CD14-positive monocyte (primary cell): ENCODE results near the gene NBAS. TPM values are rescaled to one million over a fixed set of nuclear protein-coding genes. Genes with fewer than 3 reads are reported as not detected.

ENCODE experiments used
- DNase-seq, 3 donors: peaks; one replicate each; pipeline ENCODE4 v3.0.0-alpha.2; 2011 to 2022
- H2AFZ ChIP-seq: 2 replicates; pipeline ENCODE4 v1.6.0; 2012; ENCODE audit warnings: mild to moderate bottlenecking, low read depth, low read length, inconsistent platforms; ENCODE audit not compliant: insufficient read depth, poor library complexity, severe bottlenecking
- H3K27ac ChIP-seq, 2 donors: 1 replicate in 1 of 2; 2 replicates in 1 of 2; pipeline ENCODE4 v1.5.1; 2012 to 2013; ENCODE audit warnings: low read length in 2 of 2, control low read depth in 1 of 2, inconsistent platforms in 1 of 2, low read depth in 1 of 2, mild to moderate bottlenecking in 1 of 2
- H3K27me3 ChIP-seq, 2 donors: one replicate each; pipeline versions ENCODE4 v1.6.0 to v1.6.1; 2011 to 2013; ENCODE audit warnings: low read length in 2 of 2; ENCODE audit not compliant: control insufficient read depth in 2 of 2, insufficient read depth in 2 of 2
- H3K36me3 ChIP-seq, 2 donors: replicated peaks in 1 of 2; 1 replicate in 1 of 2; 2 replicates in 1 of 2; pipeline versions ENCODE4 v1.5.1 to v1.6.1; 2012 to 2013; ENCODE audit warnings: low read length in 2 of 2, control low read depth in 1 of 2, inconsistent platforms in 1 of 2, mild to moderate bottlenecking in 1 of 2; ENCODE audit not compliant: insufficient read depth in 2 of 2, control insufficient read depth in 1 of 2
- H3K4me1 ChIP-seq, 2 donors: 1 replicate in 1 of 2; 2 replicates in 1 of 2; pipeline versions ENCODE4 v1.5.1 to v1.6.1; 2012 to 2013; ENCODE audit warnings: low read length in 2 of 2, control low read depth in 1 of 2, inconsistent platforms in 1 of 2, mild to moderate bottlenecking in 1 of 2, moderate library complexity in 1 of 2; ENCODE audit not compliant: insufficient read depth in 2 of 2, control insufficient read depth in 1 of 2
- H3K4me2 ChIP-seq: replicated peaks from 2 replicates; pipeline ENCODE3; 2012; ENCODE audit warnings: low read length, moderate library complexity, mild to moderate bottlenecking; ENCODE audit not compliant: poor library complexity, severe bottlenecking; ENCODE audit errors: extremely low read depth
- H3K4me3 ChIP-seq, 3 experiments: fragments of 200-600 bp in 1 of 3; sonication (generic) in 1 of 3; replicated peaks in 1 of 3; 1 replicate in 2 of 3; 2 replicates in 1 of 3; pipeline ENCODE4 v1.5.1; 2011 to 2013; ENCODE audit warnings: low read length in 3 of 3, mild to moderate bottlenecking in 3 of 3, control low read depth in 2 of 3, low read depth in 2 of 3, inconsistent platforms in 1 of 3, moderate library complexity in 1 of 3
- H3K79me2 ChIP-seq: 2 replicates; pipeline ENCODE4 v1.6.0; 2012; ENCODE audit warnings: mild to moderate bottlenecking, control low read depth, inconsistent platforms, low read length, moderate library complexity; ENCODE audit not compliant: insufficient read depth
- H3K9ac ChIP-seq: 2 replicates; pipeline ENCODE4 v1.6.0; 2017; ENCODE audit warnings: low read length, mild to moderate bottlenecking; ENCODE audit not compliant: insufficient read depth, poor library complexity, severe bottlenecking
- H3K9me3 ChIP-seq, 2 donors: replicated peaks in 1 of 2; 1 replicate in 1 of 2; 2 replicates in 1 of 2; pipeline versions ENCODE4 v1.5.1 to v1.6.1; 2012 to 2013; ENCODE audit warnings: low read length in 2 of 2, control low read depth in 1 of 2; ENCODE audit not compliant: control insufficient read depth in 1 of 2, insufficient read depth in 1 of 2
- H4K20me1 ChIP-seq: 2 replicates; pipeline ENCODE4 v1.6.0; 2012; ENCODE audit warnings: mild to moderate bottlenecking, low read length, control low read depth, moderate library complexity; ENCODE audit not compliant: insufficient read depth
- H3K27ac Mint-ChIP-seq, 7 donors: one replicate each; pipeline ENCODE4 v1.8.0; 2020; ENCODE audit warnings: mild to moderate bottlenecking in 7 of 7, mixed read lengths in 7 of 7, moderate library complexity in 6 of 7, inconsistent platforms in 2 of 7
- H3K27me3 Mint-ChIP-seq, 3 donors: one replicate each; pipeline ENCODE4 v1.8.0; 2021 to 2022; ENCODE audit warnings: low read depth in 3 of 3, mild to moderate bottlenecking in 3 of 3, mixed read lengths in 3 of 3, moderate library complexity in 3 of 3, inconsistent platforms in 1 of 3
- H3K36me3 Mint-ChIP-seq, 2 donors: one replicate each; pipeline ENCODE4 v1.8.0; 2020; ENCODE audit warnings: mixed read lengths in 2 of 2, inconsistent platforms in 1 of 2, mild to moderate bottlenecking in 1 of 2
- H3K4me1 Mint-ChIP-seq: one replicate; pipeline ENCODE4 v1.8.0; 2020; ENCODE audit warnings: mild to moderate bottlenecking, mixed read lengths
- H3K4me3 Mint-ChIP-seq, 2 donors: one replicate each; pipeline ENCODE4 v1.8.0; 2020; ENCODE audit warnings: mild to moderate bottlenecking in 2 of 2, mixed read lengths in 2 of 2, moderate library complexity in 1 of 2
- H3K9me3 Mint-ChIP-seq, 7 donors: one replicate each; pipeline ENCODE4 v1.8.0; 2020 to 2022; ENCODE audit warnings: mixed read lengths in 7 of 7, mild to moderate bottlenecking in 6 of 7, moderate library complexity in 6 of 7, inconsistent platforms in 2 of 7
- WGBS: methylation state at CpG from one replicate; pipeline ENCODE4 v1.1.5; 2013; ENCODE audit warnings: missing lambda C conversion rate; ENCODE audit not compliant: insufficient coverage; 5-methylcytosine and 5-hydroxymethylcytosine counted together
- intact Hi-C, 2 donors: fragments of 100-400 bp; cut with micrococcal nuclease; formaldehyde crosslinking; loops; one replicate each; pipeline versions ENCODE4 v1.15.0 to v1.15.1; 2023
- polyA plus RNA-seq, 3 donors: library from polyadenylated mRNA; depleted of rRNA in 1 of 3; unstranded in 2 of 3; stranded (reverse) in 1 of 3; fragments of 300-500 nt in 2 of 3; fragments of >200 nt in 1 of 3; fragmentation: Illumina TruSeq in 2 of 3; gene quantifications; 1 replicate in 2 of 3; 2 replicates in 1 of 3; pipeline ENCODE4 v1.2.3, GENCODE V29; 2012 to 2021
- TF ChIP-seq, protein P1 (sequence below): fragments of 200-600 bp; IDR thresholded peaks from one replicate; pipeline ENCODE4 v1.8.0; 2022; ENCODE audit warnings: antibody characterized with exemption, mild to moderate bottlenecking

Gene NBAS
- polyA plus RNA-seq, 3 donors: 8.9 to 10.9 (median 8.9) TPM

DNA sequence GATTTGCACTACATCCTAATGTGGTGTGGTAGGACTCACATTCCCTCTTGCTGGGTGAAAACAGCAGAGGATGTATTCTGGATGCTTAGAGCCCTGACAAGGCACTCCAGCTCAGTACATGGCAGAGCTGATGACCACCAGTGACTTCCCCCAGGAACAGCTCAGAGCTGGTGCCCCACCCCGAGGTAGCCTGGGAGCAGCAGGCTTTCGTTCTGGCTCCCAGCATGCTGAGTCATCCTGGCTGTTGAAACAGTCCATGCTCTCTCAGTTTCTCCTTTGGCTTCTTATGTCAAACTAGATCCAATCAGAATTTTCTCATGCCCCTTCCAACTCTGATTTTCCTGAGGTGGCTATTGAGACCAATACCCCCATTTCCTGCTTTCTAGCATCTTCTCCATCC, 438.2 kb downstream of the NBAS start:
- Mint-ChIP-seq H3K9me3 (peaks cover 0 to 31% (median 14%) of the 10 kb centered on the region in 7 donors), H3K27ac (no peak overlapping the region)
- no peak overlapping the region for H2AFZ ChIP-seq

DNA sequence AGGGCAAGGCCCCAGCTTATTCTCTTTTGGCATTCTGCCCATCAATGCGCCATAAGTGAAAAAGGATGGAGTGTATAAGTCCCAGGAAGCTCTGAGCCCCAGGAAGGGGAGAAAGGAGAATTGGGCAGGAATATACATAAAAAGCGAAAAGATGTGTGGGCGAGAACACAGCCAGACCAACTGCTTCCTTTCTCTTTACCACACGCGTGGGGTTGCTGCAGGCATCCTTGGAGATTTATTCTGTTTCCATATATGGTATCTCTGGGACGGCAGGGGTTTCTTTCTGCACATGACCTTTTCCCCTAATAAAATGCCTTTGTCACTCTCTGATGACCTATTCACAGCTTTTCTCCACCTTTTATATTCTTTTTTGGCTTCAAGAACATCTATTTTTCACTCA, 440.5 kb downstream of the NBAS start:
- H3K4me2 ChIP-seq: no peak overlapping the region
- H3K36me3 ChIP-seq: no peaks in the 10 kb centered on the region
- Mint-ChIP-seq H3K9me3 (peaks cover 0 to 19% (median 10%) of the 10 kb centered on the region in 7 donors), H3K27ac (no peak overlapping the region), H3K27me3 (peaks cover 0 to 4% (median 0%) of the 10 kb centered on the region in 3 donors), H3K4me3 (no peak overlapping the region), H3K4me1 (peaks cover 16% of the 10 kb centered on the region), H3K36me3 (no peaks in the 10 kb centered on the region)
- no CpG with 5 or more reads among the region's 6 CpGs for WGBS
- no peak overlapping the region for H2AFZ ChIP-seq
- no peaks in the 10 kb centered on the region for H3K27me3 ChIP-seq
- H3K79me2 ChIP-seq: no peaks in the 10 kb centered on the region
- H3K9me3 ChIP-seq: peaks cover 0 to 6% of the 10 kb centered on the region in 2 donors
- intact Hi-C loops: no loop called here
- no peak for DNase-seq
- H4K20me1 ChIP-seq: no peaks in the 10 kb centered on the region
- peaks cover 13 to 15% of the 10 kb centered on the region in 2 donors for H3K4me1 ChIP-seq
- H3K9ac ChIP-seq: no peak overlapping the region
- H3K4me3 ChIP-seq: no peak overlapping the region
- no peak overlapping the region for H3K27ac ChIP-seq
- TF ChIP-seq, protein P1, sequence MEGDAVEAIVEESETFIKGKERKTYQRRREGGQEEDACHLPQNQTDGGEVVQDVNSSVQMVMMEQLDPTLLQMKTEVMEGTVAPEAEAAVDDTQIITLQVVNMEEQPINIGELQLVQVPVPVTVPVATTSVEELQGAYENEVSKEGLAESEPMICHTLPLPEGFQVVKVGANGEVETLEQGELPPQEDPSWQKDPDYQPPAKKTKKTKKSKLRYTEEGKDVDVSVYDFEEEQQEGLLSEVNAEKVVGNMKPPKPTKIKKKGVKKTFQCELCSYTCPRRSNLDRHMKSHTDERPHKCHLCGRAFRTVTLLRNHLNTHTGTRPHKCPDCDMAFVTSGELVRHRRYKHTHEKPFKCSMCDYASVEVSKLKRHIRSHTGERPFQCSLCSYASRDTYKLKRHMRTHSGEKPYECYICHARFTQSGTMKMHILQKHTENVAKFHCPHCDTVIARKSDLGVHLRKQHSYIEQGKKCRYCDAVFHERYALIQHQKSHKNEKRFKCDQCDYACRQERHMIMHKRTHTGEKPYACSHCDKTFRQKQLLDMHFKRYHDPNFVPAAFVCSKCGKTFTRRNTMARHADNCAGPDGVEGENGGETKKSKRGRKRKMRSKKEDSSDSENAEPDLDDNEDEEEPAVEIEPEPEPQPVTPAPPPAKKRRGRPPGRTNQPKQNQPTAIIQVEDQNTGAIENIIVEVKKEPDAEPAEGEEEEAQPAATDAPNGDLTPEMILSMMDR: no peak

More for the DNA sequence above, 438.2 kb downstream of the NBAS start:
- H3K36me3 Mint-ChIP-seq: no peaks in the 10 kb centered on the region
- peaks cover 0 to 3% (median 0%) of the 10 kb centered on the region in 3 donors for H3K27me3 Mint-ChIP-seq
- no peak overlapping the region for H3K27ac ChIP-seq
- intact Hi-C loops: no loop called here
- H3K9me3 ChIP-seq: peaks cover 0 to 6% of the 10 kb centered on the region in 2 donors
- H3K4me1 ChIP-seq: no peaks in the 10 kb centered on the region
- TF ChIP-seq, protein P1: no peak
- H3K4me3 Mint-ChIP-seq: no peak overlapping the region
- H4K20me1 ChIP-seq: no peaks in the 10 kb centered on the region
- no peak overlapping the region for H3K9ac ChIP-seq
- H3K27me3 ChIP-seq: no peaks in the 10 kb centered on the region
- no peaks in the 10 kb centered on the region for H3K79me2 ChIP-seq
- H3K4me1 Mint-ChIP-seq: peaks cover 2% of the 10 kb centered on the region
- WGBS: 54% methylated on average over 2 of the region's 2 CpGs
- DNase-seq: peak in 1 of 3 donors; percentile 8
- H3K36me3 ChIP-seq: no peaks in the 10 kb centered on the region
- H3K4me2 ChIP-seq: no peak overlapping the region
- H3K4me3 ChIP-seq: no peak overlapping the region
